ENCODE measurements around the gene MXRA8.

- TF ChIP-seq PBX3 (IDR thresholded peaks at IDR 0.05) = no peak
- TF ChIP-seq POLR2AphosphoS2 (conservative IDR thresholded peaks at IDR 0.05; ENCODE audit: low read length) = no peak
Measured at GRCh38 chr1:1335792-1336248, 22.5 kb downstream of the MXRA8 start.
